ENCODE measurements around the gene LNX2. TPM values are rescaled to one million over a fixed set of nuclear protein-coding genes. Genes with fewer than 3 reads are reported as not detected.

The LNX2 gene
- total RNA-seq, 6 experiments from 2014 or later = 3.9 to 5.3 (median 5.2) TPM

DNA sequence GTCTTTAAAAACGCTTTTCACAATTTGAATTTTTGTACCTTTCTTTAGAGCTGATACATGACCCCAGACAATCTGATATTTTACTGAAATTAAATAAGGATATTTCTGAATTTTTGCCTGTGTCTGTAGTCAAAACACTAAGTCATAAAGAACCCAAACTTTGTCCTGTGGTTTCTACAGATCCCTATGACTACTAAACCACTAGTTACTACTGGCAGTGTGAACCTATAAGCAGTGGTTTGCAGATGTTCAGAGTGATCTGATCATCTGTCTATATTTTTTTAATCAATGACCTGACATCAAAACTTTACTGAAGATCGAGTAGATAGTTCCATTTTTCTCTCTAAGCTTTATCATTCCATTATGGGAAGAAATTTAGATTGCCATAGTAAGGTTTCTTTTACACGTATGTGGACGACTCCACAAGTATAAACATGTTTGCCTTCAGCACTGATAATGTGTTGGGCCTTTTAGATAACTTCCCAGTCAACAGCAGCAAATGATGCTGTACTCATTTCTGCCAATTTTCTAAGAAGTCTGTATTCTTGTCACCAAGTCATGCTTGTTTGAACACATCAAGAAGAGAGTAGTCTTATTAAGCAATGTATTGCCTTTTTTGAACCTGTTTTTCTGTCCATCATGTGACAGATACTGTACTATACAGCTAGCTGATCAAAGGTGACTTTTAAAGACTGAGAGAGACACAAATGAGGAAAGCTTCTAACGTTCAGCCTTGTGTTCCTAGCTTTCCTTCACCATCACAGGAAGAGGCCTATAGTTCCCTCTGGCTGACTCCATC, 23.2 kb upstream of the LNX2 start:
- TF ChIP-seq, protein P1, sequence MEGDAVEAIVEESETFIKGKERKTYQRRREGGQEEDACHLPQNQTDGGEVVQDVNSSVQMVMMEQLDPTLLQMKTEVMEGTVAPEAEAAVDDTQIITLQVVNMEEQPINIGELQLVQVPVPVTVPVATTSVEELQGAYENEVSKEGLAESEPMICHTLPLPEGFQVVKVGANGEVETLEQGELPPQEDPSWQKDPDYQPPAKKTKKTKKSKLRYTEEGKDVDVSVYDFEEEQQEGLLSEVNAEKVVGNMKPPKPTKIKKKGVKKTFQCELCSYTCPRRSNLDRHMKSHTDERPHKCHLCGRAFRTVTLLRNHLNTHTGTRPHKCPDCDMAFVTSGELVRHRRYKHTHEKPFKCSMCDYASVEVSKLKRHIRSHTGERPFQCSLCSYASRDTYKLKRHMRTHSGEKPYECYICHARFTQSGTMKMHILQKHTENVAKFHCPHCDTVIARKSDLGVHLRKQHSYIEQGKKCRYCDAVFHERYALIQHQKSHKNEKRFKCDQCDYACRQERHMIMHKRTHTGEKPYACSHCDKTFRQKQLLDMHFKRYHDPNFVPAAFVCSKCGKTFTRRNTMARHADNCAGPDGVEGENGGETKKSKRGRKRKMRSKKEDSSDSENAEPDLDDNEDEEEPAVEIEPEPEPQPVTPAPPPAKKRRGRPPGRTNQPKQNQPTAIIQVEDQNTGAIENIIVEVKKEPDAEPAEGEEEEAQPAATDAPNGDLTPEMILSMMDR (IDR thresholded peaks at IDR 0.05) = no peak
- H3K27me3 Mint-ChIP-seq (ENCODE audit: insufficient read depth) = no peaks in the 10 kb centered on the region; the same call in 1 of the 2 replicates
- H3K4me1 Mint-ChIP-seq (ENCODE audit: low read depth) = peaks cover 30% of the 10 kb centered on the region
- no peaks in the 10 kb centered on the region for H3K9me3 Mint-ChIP-seq
- peaks cover 4% of the 10 kb centered on the region; the same call in 1 of the 2 replicates for H3K36me3 Mint-ChIP-seq (ENCODE audit: low read depth)
- no peak overlapping the region for H3K4me3 Mint-ChIP-seq
- H3K27ac Mint-ChIP-seq = peak overlapping the region; percentile 6; the same call in 1 of the 2 replicates
- DNase-seq = no peak

DNA sequence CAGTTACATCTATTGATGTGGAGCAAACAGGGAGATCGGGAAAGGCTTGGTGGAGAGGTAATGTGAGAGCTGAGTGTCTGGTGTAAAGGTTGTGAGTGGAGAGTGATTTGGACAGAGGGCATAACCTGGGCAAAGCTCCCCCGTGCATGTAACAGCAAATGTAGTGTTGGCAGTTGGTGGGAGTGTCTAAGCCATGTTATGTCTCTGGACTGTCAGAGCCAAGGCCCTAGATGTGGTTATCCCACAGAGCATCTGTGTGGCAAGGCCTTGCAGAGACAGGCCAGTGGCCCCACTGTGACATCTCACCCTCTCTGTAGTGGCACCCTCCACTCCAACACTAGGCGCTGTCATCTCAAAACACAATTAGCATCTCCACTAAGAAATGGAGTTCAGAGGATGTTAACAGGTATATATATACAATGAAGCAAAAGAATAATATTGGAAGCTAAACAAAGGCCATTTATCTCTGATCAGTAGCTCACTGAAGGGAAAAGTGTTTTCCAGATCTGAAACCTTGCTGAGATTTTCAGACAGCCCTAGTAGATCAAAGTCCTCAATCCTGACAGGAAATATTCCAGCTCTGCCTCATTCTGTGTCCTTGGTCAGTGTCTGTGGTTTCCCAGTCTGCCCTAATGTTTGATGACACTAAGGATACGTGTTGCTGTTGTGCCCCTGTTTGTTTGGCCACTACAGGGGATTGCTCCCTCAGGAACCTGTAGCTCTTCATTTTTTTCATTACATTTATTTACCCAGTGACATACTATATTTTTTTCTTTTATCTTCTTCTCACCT, 21.6 kb upstream of the LNX2 start:
- no peaks in the 10 kb centered on the region for H3K9me3 Mint-ChIP-seq

DNA sequence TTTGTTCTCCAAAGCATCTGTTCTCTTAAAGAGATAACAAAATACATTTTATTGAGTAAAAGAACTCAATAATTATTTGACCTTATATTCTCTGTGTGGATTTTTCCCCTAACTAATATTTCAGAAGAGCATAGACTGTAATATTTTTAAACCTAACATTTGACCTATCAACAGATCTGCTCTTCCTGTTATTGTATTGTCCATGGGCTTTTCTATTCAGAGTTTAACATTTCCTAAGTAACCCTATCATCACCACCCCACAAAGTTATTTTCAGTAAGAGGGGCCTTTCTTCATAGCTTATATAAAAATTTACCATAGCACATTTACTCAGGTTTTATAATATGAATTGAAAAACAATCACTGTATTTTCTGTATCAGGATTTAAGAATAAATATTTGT, 18.9 kb upstream of the LNX2 start:
- DNase-seq = no peak
- TF ChIP-seq, protein P1 (IDR thresholded peaks at IDR 0.05) = no peak
- H3K27me3 Mint-ChIP-seq (ENCODE audit: insufficient read depth) = no peaks in the 10 kb centered on the region
- H3K9me3 Mint-ChIP-seq = no peaks in the 10 kb centered on the region
- H3K4me3 Mint-ChIP-seq = no peak overlapping the region
- H3K27ac Mint-ChIP-seq = no peak overlapping the region
- H3K36me3 Mint-ChIP-seq (ENCODE audit: low read depth) = no peaks in the 10 kb centered on the region
- peaks cover 28% of the 10 kb centered on the region for H3K4me1 Mint-ChIP-seq (ENCODE audit: low read depth)

More for the DNA sequence above, 21.6 kb upstream of the LNX2 start:
- Mint-ChIP-seq H3K4me3 (no peak overlapping the region), H3K4me1 (ENCODE audit: low read depth) (peaks cover 37% of the 10 kb centered on the region), H3K36me3 (ENCODE audit: low read depth) (no peaks in the 10 kb centered on the region), H3K27ac (no peak overlapping the region), H3K27me3 (ENCODE audit: insufficient read depth) (no peaks in the 10 kb centered on the region; the same call in 1 of the 2 replicates)
- TF ChIP-seq, protein P1 (IDR thresholded peaks at IDR 0.05) = no peak
- no peak for DNase-seq

DNA sequence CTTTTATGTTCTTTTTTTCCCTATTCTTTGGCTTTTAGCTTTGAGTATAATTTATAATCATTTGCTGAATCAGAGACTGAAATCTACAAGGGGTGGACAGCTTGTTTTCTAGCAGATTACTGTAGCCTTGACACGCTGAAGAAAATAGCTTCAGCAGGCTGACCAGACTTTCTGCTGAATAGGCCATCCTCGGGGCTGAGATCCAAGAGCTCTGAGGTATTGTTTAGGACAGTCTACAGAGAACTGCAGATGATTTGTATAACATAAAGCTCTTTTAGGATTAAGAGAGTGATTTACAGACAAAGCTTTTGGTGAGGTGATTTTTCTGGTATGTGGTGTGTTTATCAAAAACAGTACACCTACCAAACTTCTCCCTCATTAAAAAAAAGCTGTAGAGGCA, 18.2 kb upstream of the LNX2 start:
- no peak overlapping the region for H3K4me3 Mint-ChIP-seq
- DNase-seq = no peak
- H3K9me3 Mint-ChIP-seq = no peaks in the 10 kb centered on the region
- no peaks in the 10 kb centered on the region for H3K36me3 Mint-ChIP-seq (ENCODE audit: low read depth)
- peak overlapping the region; percentile 45; the same call in 1 of the 2 replicates for H3K27ac Mint-ChIP-seq
- TF ChIP-seq, protein P1 (IDR thresholded peaks at IDR 0.05) = no peak
- H3K27me3 Mint-ChIP-seq (ENCODE audit: insufficient read depth) = no peaks in the 10 kb centered on the region
- H3K4me1 Mint-ChIP-seq (ENCODE audit: low read depth) = peaks cover 21% of the 10 kb centered on the region

DNA sequence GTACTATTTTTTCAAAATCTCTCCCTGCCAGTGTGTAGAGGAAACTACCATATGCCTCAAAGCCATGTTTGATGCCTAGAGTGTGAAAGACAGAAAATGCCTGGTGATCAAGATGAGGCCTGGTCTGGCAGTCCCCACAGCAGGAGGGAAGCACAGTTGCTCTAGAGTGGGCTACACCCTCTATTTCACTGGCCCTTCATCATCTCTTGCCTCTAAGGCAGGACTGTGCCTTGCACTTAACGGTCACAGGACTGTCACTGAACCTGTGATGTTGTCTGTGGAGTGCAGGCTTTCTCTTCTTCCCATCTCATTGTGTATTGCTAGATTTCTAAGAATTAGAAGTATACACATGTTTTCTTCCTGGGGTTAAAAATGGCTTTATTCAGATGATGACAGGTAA, 17.7 kb upstream of the LNX2 start:
- DNase-seq = no peak
- H3K4me1 Mint-ChIP-seq (ENCODE audit: low read depth) = peaks cover 16% of the 10 kb centered on the region
- 0 out of 2 replicates have a peak, but pooled peaks cover under 1% of the 10 kb centered on the region for H3K36me3 Mint-ChIP-seq (ENCODE audit: low read depth)
- H3K9me3 Mint-ChIP-seq = no peaks in the 10 kb centered on the region
- no peak overlapping the region for H3K4me3 Mint-ChIP-seq
- H3K27ac Mint-ChIP-seq = 0 out of 2 replicates have a peak overlapping the region, but pooled peaks have one; percentile 45
- TF ChIP-seq, protein P1 (IDR thresholded peaks at IDR 0.05) = no peak
- H3K27me3 Mint-ChIP-seq (ENCODE audit: insufficient read depth) = no peaks in the 10 kb centered on the region

Measured in HFFc6 (cell line).